Hepatocyte (in vitro differentiated cells): ENCODE results near the gene VSIR. TPM values are rescaled to one million over a fixed set of nuclear protein-coding genes. Genes with fewer than 3 reads are reported as not detected.

Source experiments
- DNase-seq: peaks from one replicate; pipeline ENCODE4 v3.0.0-alpha.2; 2016; ENCODE audit warnings: low spot score
- H2AFZ ChIP-seq: fragments of 200-600 bp; sonication (generic); 2 replicates; pipeline ENCODE4 v1.6.0; 2016; ENCODE audit warnings: antibody characterized with exemption, mild to moderate bottlenecking
- H3K27ac ChIP-seq: fragments of 200-600 bp; sonication (generic); 2 replicates; pipeline ENCODE4 v1.5.1; 2016; ENCODE audit warnings: mild to moderate bottlenecking
- H3K27me3 ChIP-seq: fragments of 200-600 bp; sonication (generic); 2 replicates; pipeline ENCODE4 v1.6.1; 2016
- H3K36me3 ChIP-seq: fragments of 200-600 bp; sonication (generic); replicated peaks from 2 replicates; pipeline ENCODE4 v1.5.1; 2016; ENCODE audit warnings: low read depth; ENCODE audit not compliant: insufficient read depth
- H3K4me1 ChIP-seq: fragments of 200-600 bp; sonication (generic); 2 replicates; pipeline ENCODE4 v1.5.1; 2016; ENCODE audit warnings: mild to moderate bottlenecking, moderate library complexity; ENCODE audit not compliant: insufficient read depth
- H3K4me2 ChIP-seq: fragments of 200-600 bp; sonication (generic); 2 replicates; pipeline ENCODE4 v1.6.0; 2016
- H3K4me3 ChIP-seq: fragments of 200-600 bp; sonication (generic); 2 replicates; pipeline ENCODE4 v1.5.1; 2016; ENCODE audit warnings: mild to moderate bottlenecking
- H3K79me2 ChIP-seq: fragments of 200-600 bp; sonication (generic); 2 replicates; pipeline ENCODE4 v1.6.0; 2017; ENCODE audit warnings: mild to moderate bottlenecking
- H3K9me2 ChIP-seq: fragments of 200-600 bp; sonication (generic); replicated peaks from 2 replicates; pipeline ENCODE4 v1.6.0; 2017; ENCODE audit warnings: mild to moderate bottlenecking; ENCODE audit not compliant: insufficient read depth
- H3K9me3 ChIP-seq: fragments of 200-600 bp; sonication (generic); 2 replicates; pipeline ENCODE4 v1.5.1; 2016; ENCODE audit warnings: low read depth, mild to moderate bottlenecking
- H4K20me1 ChIP-seq: fragments of 200-600 bp; sonication (generic); 2 replicates; pipeline ENCODE4 v1.6.0; 2016; ENCODE audit warnings: mild to moderate bottlenecking; ENCODE audit not compliant: insufficient read depth, poor library complexity, severe bottlenecking
- EZH2 ChIP-seq: fragments of 200-600 bp; sonication (generic); IDR thresholded peaks from 2 replicates; pipeline ENCODE4 v1.6.1; 2016; ENCODE audit warnings: antibody characterized with exemption, mild to moderate bottlenecking, borderline replicate concordance
- EZH2phosphoT487 ChIP-seq: fragments of 200-600 bp; sonication (generic); IDR thresholded peaks from one replicate; pipeline ENCODE4 v1.6.1; 2018; ENCODE audit warnings: antibody characterized with exemption, mild to moderate bottlenecking, low read depth, moderate library complexity; ENCODE audit not compliant: unreplicated experiment, severe bottlenecking
- WGBS: methylation state at CpG from one replicate; pipeline ENCODE4 v1.1.6; 2016; ENCODE audit warnings: low lambda C conversion rate; ENCODE audit errors: missing lambda C conversion rate; 5-methylcytosine and 5-hydroxymethylcytosine counted together
- polyA plus RNA-seq: library from polyadenylated mRNA; unstranded; fragments of >200 nt; fragmentation: Nextera tagmentation; extraction: Ambion mirVana; gene quantifications from 2 replicates; pipeline ENCODE4 v1.2.1, GENCODE V29; 2016
- total RNA-seq: library from RNA; depleted of rRNA; stranded (reverse); fragments of >200 nt; gene quantifications from 2 replicates; pipeline ENCODE4 v1.2.3, GENCODE V29; 2014
- TF ChIP-seq, protein P1 (sequence below): fragments of 200-600 bp; sonication (generic); IDR thresholded peaks from 2 replicates; pipeline ENCODE4 v1.5.1; 2016; ENCODE audit warnings: antibody characterized with exemption, mild to moderate bottlenecking; ENCODE audit not compliant: poor library complexity

The VSIR gene
- total and polyA plus RNA-seq, 2 experiments from 2014 or later, result 13.6 to 45.5 TPM

- H4K20me1 ChIP-seq, result no peaks in the 10 kb centered on the region
- no peaks in the 10 kb centered on the region for H3K27me3 ChIP-seq
- H3K79me2 ChIP-seq, result no peaks in the 10 kb centered on the region
- H3K9me3 ChIP-seq, result no peaks in the 10 kb centered on the region
- H3K4me3 ChIP-seq, result no peak overlapping the region
- no peak overlapping the region for H3K4me2 ChIP-seq
- no peak overlapping the region for H2AFZ ChIP-seq
- H3K27ac ChIP-seq, result no peak overlapping the region
- H3K4me1 ChIP-seq, result no peaks in the 10 kb centered on the region
- no peaks in the 10 kb centered on the region for H3K36me3 ChIP-seq
- WGBS, result 84% methylated on average over 8 of the region's 8 CpGs
- DNase-seq, result no peak
- TF ChIP-seq EZH2phosphoT487 (no peak), EZH2 (no peak)
- TF ChIP-seq, protein P1, sequence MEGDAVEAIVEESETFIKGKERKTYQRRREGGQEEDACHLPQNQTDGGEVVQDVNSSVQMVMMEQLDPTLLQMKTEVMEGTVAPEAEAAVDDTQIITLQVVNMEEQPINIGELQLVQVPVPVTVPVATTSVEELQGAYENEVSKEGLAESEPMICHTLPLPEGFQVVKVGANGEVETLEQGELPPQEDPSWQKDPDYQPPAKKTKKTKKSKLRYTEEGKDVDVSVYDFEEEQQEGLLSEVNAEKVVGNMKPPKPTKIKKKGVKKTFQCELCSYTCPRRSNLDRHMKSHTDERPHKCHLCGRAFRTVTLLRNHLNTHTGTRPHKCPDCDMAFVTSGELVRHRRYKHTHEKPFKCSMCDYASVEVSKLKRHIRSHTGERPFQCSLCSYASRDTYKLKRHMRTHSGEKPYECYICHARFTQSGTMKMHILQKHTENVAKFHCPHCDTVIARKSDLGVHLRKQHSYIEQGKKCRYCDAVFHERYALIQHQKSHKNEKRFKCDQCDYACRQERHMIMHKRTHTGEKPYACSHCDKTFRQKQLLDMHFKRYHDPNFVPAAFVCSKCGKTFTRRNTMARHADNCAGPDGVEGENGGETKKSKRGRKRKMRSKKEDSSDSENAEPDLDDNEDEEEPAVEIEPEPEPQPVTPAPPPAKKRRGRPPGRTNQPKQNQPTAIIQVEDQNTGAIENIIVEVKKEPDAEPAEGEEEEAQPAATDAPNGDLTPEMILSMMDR, result no peak
- H3K9me2 ChIP-seq, result no peaks in the 10 kb centered on the region
Measured at GRCh38 chr10:71788954-71789353, 15.6 kb upstream of the VSIR start.

- Histone ChIP-seq H2AFZ (no peak overlapping the region), H3K79me2 (no peaks in the 10 kb centered on the region), H3K9me3 (no peaks in the 10 kb centered on the region), H3K4me1 (no peaks in the 10 kb centered on the region), H3K36me3 (no peaks in the 10 kb centered on the region), H4K20me1 (no peaks in the 10 kb centered on the region), H3K9me2 (no peaks in the 10 kb centered on the region), H3K27me3 (no peaks in the 10 kb centered on the region), H3K27ac (no peak overlapping the region), H3K4me3 (no peak overlapping the region), H3K4me2 (no peak overlapping the region)
- TF ChIP-seq EZH2 (no peak), EZH2phosphoT487 (no peak)
- TF ChIP-seq, protein P1, result no peak
- no peak for DNase-seq
- 91% methylated on average over 18 of the region's 18 CpGs for WGBS
Measured at GRCh38 chr10:71784679-71785272, 11.5 kb upstream of the VSIR start.

DNA sequence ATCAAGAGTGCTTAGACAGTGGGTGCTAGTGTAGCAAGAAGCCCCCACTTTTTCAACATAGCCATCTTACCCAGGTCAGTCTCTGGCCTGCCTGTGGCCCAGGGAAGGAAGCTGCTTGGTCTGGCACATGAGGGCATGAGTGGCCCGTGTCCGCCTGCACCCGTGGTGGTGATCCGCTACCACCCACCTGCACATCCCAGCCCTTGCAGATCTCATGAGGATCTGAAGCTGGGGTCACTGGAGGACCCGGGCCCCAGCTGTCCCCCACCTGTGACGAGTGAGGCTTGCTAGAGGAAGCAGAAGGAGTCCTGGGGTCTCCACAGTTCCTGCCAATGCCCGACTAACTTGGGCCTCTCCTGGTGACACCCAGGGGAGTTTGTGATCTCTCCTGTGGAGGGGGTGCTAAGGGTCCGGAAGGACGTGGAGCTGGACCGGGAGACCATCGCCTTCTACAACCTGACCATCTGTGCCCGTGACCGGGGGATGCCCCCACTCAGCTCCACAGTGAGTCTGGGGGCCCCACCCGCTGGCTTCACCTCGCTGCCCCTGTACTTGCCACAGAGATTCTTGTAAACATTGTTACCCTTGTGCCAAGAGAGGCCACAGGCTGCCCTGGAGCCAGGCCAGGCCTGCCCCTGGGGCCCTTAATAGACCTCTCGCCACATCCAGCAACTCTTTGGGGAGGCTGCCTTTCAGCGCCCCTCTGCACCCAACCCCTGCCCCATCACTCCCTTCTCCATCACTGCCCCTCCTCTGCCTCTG lies 10.8 kb upstream of the VSIR start:
- no peak for DNase-seq
- H3K4me3 ChIP-seq, result no peak overlapping the region
- H3K4me1 ChIP-seq, result no peaks in the 10 kb centered on the region
- WGBS, result 91% methylated on average over 16 of the region's 17 CpGs
- H3K27me3 ChIP-seq, result no peaks in the 10 kb centered on the region
- H2AFZ ChIP-seq, result no peak overlapping the region
- no peaks in the 10 kb centered on the region for H3K9me3 ChIP-seq
- TF ChIP-seq, protein P1, result no peak
- no peak for TF ChIP-seq EZH2phosphoT487
- no peak for TF ChIP-seq EZH2
- no peaks in the 10 kb centered on the region for H3K79me2 ChIP-seq
- no peaks in the 10 kb centered on the region for H3K9me2 ChIP-seq
- no peaks in the 10 kb centered on the region for H3K36me3 ChIP-seq
- H3K4me2 ChIP-seq, result no peak overlapping the region
- no peak overlapping the region for H3K27ac ChIP-seq
- H4K20me1 ChIP-seq, result no peaks in the 10 kb centered on the region
